HT-29 (cell line): ENCODE measurements around the gene TMC5. TPM values are rescaled to one million over a fixed set of nuclear protein-coding genes. Genes with fewer than 3 reads are reported as not detected.
"Not testable (repeated sequence)": the region's sequence is repeated elsewhere in the genome, so short reads cannot be mapped to it uniquely, and the experiment has no call there.

ENCODE experiments used
- DNase-seq: peaks from one replicate; pipeline ENCODE4 v3.0.0-alpha.2; 2015; ENCODE audit warnings: low spot score
- total RNA-seq: library from RNA; depleted of rRNA; stranded (reverse); fragments of >200 nt; shearing (Covaris generic); gene quantifications from 2 replicates; pipeline ENCODE4 v1.2.3, GENCODE V29; 2014

Gene TMC5
- total RNA-seq, 1 experiment from 2014 or later = 24.9 TPM

DNA sequence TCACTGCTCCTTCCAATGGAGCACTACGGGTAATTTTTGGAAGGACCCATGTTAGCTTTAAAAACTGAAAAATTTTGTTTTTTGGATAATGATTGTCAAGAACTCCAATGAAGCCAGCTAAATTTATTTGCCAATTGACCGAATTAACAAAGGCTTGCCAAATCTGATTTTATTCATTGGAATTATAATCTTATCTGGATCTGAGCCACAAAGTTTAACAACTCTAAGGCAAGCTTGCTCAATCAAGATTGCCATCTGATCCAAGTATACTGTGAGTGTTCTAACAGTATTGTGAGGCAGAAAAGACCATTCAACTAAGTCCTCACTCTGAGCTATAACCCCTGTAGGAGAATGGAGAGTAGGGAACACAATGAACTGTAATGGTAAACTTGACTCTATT lies 20.3 kb upstream of the TMC5 start:
- DNase-seq = peak; percentile 47

- no peak for DNase-seq
Observed at GRCh38 chr16:19400711-19401110, 17.0 kb upstream of the TMC5 start.

GRCh38 chr16:19406891-19407491 lies 10.7 kb upstream of the TMC5 start:
- DNase-seq = no peak

DNA sequence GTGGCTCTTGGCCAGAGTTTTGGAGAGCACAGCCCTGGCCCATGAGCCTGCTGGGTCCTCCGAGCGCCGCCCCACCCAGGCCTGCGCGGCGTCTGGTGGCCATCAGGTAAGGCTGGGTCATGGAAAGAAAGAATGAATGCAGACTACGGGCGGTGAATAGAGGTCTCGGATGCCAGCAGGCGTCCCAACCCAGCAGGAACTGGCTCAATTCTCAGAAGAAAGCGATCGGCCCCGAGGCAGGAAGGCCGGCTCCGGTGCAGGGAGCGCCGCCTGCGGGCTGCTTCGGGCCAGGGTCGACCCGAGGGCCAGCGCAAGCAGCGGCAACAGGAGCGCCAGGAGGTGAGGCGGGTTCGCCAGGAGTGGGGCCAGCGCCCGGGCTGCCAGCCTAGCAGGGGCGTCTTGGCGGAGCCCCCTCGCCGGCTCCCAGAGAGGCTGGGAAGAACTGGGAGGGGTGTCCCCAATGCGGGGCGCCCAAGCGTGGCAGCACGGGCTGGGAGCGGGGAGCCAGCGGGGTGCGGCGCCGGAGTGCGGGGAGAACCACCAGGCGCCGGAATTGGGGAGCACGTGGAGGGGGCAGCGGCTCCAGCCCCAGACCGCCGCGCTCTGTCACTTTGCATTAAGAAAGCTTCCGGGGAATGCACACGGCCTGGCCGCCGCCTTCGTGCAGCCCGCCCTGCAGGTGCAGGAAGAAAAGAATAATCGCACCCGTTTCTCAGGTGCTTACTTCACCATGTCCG lies 7.1 kb upstream of the TMC5 start:
- peak; percentile 91 for DNase-seq

DNA sequence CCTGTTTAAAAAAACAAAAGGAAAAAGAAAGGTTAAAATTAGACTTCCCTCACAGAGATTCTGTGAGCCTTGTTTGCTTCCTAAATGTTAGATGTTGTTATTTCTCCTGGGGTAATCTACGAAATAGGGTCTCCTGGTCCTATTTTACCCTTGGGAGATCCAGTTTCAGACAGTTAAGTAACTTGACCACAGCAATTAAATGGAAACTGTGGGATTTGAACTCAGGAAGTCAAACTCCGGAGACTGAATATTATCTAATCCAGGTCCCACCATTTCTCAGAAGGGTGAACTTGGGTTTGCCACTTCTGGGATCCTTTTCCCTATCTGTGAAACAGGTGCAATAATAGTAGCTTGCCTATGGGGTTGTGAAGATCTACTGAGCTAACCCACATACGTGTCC lies 6.4 kb upstream of the TMC5 start:
- DNase-seq = peak; percentile 59

DNA sequence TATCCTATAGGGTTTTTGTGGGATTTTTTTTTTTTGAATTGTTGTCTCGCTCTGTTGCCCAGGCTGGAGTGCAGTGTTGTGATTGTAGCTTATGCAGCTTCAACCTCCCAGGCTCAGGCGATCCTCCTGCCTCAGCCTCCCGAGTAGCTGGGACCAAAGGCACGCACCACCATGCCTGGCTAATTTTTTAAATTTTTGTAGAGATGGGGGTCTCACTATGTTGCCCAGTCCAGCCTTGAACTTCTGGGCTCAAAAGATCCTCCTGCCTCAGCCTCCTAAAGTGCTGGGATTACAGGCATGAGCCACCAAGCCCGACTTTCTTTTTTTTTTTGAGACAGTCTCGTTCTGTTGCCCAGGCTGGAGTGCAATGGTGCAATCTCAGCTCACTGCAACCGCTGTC lies 5.6 kb upstream of the TMC5 start:
- not testable (repeated sequence) for DNase-seq

- peak; percentile 72 for DNase-seq
Observed at GRCh38 chr16:19415461-19415860, 2.2 kb upstream of the TMC5 start.

- no peak for DNase-seq
Observed at GRCh38 chr16:19415918-19416317, 1.8 kb upstream of the TMC5 start.

- DNase-seq = no peak
Observed at GRCh38 chr16:19418200-19418599, 517 bp downstream of the TMC5 start.

DNA sequence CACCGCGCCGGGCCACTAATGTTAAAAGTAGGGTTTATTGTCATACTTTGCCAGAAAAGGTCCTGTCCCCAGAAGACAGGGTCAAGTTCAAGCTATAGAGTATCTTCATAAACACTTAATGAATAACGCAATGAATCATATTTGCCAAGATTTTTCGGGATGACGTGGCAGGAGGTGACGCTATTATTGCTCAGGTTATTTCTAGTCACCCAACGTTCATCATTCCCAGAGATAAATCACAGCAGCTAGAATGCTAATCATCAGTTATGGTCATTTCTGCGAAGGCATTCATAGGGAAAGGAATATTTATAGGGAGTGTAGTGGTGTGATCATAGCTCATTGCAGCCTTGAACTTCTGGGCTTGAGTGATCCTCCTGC lies 2.0 kb downstream of the TMC5 start:
- peak; percentile 84 for DNase-seq

GRCh38 chr16:19424478-19424877 lies 6.8 kb downstream of the TMC5 start:
- DNase-seq = no peak

DNA sequence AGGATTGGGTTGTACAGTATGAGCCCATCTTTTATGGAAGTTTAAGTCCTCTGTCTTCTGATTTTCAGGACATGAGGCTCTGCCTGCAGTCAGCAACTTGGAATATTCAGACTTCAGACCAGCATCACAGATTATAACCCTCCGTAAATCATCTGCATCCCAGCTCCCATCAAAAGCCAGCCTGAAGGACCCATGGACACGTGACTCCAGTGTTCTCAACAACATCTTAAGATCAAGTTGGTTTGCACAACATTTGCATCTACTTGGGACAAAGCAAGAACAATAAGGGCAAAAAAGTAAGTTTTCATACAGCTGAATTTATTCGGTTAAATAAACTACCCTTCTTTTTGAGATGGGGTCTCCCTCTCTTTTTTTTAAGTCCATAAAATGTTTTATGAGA lies 12.7 kb downstream of the TMC5 start:
- DNase-seq = no peak

- DNase-seq = peak; percentile 81
Observed at GRCh38 chr16:19431636-19432340, 14.1 kb downstream of the TMC5 start.

GRCh38 chr16:19432429-19432828 lies 14.7 kb downstream of the TMC5 start:
- DNase-seq = peak; percentile 98

DNA sequence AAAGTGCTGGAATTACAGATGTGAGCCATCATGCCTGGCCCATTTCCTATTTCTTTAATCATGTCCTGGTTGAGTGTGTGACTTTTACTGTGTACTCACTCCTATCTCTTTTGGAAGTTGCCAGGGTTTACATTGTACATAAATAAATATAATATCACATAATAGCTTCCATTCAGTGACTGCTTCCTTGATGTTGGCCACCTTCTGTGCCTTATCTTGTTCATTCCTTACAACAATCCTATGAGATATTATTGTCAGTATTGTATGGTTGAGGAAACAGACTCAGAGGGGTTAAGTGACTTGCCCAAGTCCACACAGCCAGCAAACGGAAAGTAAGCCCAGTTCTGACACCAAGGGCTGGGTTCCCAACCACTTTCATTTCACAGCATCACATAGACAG lies 16.9 kb downstream of the TMC5 start:
- DNase-seq = no peak

GRCh38 chr16:19436540-19436939 lies 18.9 kb downstream of the TMC5 start:
- no peak for DNase-seq

DNA sequence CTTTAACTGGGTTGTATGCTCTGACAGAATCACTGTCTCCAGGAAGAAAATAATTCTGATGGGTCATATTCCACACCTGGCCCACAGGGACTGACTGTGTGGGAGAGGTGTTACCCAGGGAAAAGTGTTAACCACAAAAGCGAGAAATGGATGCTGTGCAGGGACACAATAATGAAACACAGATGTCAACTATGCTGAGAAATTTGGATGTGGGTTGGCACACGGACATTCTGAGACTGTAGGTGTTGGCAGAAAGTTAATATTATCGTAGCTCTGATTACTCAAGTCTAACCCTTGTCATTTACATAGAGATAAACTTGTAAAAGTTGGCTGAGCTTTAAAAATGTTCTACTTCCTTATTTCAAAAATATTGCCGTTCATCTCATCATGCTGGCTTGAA lies 19.6 kb downstream of the TMC5 start:
- DNase-seq = no peak

DNA sequence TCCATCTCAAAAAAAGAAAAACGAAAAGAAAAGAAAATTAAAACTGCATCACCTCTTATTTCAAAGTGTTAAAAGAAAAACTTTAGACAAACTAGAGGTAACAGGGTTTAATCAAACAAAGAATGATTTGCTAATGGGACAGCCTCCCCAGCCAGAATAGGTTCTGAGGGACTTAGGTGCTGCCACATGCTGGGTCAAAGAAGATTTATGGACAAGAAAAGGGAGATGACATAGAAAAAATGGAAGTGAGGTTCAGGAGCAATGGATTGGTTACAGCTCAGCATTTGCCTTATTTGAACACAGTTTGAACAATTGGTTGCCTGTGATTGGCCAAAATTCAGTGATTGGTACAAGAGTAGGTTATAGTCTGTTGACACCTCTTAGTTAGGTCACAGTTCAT lies 21.1 kb downstream of the TMC5 start:
- no peak for DNase-seq

- no peak for DNase-seq
Observed at GRCh38 chr16:19439483-19439882, 21.8 kb downstream of the TMC5 start.

DNA sequence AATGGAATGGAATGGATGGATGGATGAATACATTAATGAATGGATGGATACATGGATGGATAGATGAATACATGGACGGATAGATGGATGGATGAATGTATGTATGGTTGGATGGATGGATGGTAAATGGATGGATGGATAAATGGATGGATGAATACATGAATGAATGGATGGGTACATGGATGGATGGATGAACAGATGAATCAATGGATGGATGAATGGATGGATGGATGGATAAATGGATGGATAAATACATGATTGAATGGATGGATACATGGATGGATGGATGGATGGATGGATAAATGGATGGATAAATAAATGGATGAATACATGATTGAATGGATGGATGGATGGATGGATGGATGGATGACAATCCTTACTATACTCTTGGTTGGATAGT lies 26.0 kb downstream of the TMC5 start:
- no peak for DNase-seq

- DNase-seq = no peak
Observed at GRCh38 chr16:19446300-19446846, 28.7 kb downstream of the TMC5 start.

GRCh38 chr16:19446886-19447285 lies 29.2 kb downstream of the TMC5 start:
- no peak for DNase-seq

GRCh38 chr16:19450186-19450585 lies 32.5 kb downstream of the TMC5 start:
- DNase-seq = no peak
